NOMO-1 treated with dmso at 0.1 percent for 144 hours (cell line): ENCODE results near the gene RASL10B.

Experiments used
- DNase-seq: peaks from one replicate; lab custom pipeline; 2025; ENCODE audit not compliant: unreplicated experiment; lab: John Stamatoyannopoulos, UW

The RASL10B gene

DNA sequence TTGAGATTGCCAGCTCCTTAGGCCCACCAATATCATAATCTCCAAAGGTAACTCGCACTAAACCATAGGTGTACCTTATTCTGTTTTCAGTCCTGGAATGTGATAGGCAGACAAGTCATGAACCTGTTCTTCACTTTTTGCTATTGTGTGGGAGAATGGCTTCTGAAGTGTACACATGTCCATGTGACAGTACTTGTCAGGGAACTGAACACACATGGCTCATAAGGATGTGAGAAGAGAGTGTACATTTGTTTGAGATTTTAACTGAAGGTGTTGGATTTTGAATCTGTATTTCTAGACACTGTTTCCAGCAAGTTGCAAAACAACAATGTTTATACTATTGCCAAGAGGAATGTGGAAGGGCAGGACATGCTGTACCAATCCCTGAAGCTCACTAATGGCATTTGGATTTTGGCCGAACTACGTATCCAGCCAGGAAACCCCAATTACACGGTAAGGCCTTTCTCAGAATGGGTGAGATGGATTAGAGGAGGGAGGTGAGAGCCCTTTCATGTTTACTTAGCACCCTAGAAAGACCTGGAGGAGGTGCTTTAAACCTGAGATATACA is 14.5 kb upstream of the RASL10B start:
- DNase-seq, result no peak

DNA sequence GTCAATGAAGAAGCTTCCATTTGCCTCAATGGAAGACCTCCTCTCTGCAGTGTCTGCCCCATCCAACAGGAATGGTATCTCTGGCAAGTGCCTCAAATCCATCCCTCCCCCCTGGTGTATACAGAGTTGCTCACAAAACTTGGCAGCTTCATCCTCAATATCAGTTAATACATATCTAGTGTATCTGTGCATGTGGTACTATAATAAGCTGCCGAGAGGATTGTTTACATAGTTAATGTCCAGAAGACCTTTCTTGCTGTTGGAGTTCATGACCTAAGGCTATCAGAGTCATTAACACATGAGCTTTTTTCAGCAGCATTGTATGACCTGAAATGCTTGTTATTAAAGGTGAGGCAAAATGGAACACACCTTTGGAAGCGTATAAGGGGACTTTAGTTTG is 14.0 kb upstream of the RASL10B start:
- no peak for DNase-seq

DNA sequence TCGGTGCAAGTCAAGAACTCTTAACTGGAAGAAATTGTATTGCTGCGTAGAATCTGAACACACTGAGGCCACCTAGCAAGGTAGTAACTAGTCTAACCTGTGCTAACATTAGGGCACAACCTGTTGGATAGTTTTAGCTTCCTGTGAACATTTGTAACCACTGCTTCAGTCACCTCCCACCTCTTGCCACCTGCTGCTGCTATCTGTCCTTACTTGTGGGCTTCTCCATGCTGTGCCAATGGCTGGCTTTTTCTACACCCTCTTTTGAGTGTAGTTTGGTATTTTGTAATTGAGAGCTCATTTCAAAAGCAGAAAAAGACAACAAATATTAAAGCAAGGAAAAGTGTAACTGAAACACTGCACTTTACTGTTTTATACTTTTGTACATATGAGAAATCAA is 7.7 kb upstream of the RASL10B start:
- no peak for DNase-seq

DNA sequence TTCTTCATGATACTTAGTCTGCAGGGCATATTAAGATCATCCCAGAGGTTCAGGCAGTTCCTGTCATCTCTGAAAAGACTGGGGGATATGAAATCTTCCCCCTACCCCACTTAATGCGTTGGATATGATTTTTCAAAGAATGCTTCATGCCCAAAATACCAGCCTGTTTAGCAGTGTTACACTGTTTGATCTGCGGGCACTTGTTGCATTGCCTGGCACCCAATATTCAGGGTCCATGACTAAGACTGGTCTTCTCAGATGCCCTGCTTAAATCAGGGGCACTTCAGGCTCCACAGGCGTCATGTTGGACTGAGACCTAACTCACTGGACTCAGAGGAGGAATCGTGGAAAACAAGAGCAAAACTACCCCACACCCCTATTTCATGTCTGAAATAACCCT is 6.4 kb upstream of the RASL10B start:
- no peak for DNase-seq

DNA sequence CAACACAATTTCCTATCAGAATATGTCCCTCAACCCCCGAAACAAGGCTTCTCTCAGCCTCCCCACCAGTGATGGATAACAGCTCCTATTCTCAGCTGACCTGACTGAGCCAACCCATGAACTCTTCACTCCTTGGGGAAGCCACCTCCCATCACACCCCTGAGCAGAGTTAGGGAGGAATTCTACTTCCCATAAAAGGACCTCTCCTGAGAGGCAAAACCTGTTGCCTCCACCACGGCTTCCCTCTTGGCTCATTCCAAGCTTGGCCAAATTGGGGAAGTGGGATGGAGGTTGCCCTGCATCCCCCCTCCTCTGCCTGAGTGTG is 5.7 kb upstream of the RASL10B start:
- no peak for DNase-seq

DNA sequence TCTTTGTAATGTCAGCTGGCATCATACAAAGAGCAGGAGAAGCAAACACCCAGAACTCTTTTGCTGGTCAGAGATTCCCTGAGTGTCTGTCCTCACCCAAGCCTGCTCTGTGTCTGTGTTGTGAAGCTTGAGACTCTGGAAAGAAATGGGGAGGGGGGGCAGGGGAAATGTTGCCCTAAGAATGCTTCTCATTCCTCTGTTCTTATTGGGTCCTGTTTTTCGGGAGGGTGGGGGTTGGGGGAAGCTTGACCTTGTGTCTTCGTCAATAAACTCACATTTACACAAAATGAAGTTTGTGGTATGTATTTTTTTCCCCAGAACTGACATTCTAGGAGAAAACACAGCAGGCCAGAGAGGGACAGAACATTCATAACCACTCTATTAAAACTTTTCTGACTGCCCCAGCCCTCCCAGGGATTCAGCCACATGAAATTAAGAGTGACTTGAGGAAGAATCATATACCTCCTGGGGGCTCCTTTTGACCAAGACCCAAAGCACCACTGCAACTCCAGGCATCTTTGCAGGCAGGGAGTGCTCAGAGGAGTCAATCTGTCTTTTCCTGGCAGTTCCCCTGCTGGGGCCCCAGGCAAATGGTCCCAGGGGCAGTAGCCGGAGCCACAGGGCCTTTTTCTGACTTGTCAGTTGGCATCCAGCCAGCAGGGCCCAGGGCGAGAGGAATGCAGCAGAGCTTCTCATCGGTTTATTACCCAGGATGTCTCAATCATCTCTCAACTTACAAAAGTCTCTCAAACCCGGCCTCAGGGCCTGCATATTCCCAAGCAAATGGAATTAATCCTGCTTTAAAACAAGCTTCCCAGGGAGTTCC is 5.1 kb upstream of the RASL10B start:
- DNase-seq, result no peak

DNA sequence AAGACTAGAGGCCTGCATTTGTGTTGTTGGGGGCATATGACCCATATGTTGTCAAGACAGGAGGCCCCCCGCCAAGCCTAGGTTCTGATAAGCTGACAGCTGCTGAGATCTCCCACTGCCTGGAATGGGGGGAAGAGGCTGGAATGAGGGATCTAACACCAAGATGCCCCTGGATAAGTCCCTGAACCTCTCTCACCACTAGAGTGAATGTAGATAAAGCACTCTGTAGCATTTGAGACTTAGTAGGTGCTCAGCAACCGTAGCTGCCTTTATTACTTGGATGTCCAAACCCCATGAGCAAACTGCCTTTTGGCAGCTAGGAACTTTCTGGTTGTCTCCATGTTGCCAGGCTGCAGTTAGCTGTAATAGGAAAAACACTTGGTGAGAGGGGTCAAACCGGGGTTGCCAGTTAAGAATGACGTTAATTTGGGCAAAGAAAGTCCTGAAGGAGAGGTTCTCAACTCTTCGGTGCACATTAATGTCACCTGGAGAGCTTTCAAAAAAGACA is 4.4 kb upstream of the RASL10B start:
- DNase-seq, result no peak

DNA sequence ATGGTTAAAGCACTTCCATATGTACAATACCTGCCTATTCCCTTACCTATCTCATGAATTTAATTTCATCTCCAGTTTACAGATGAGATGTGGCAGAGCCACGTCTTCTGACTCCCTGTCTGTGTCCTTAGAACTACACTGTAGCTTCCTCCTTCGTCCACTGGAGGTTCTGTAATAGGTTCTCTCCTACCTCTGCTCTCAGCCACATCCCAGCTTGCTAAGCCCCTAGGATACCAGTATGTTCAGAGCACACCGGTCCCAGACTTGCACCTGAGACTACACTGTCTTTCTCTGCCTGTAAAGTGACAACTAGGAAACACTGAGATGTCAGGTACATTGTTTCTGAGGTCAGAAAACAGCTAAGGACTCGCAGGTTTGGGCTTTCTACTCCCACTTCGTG is 3.8 kb upstream of the RASL10B start:
- DNase-seq, result no peak

DNA sequence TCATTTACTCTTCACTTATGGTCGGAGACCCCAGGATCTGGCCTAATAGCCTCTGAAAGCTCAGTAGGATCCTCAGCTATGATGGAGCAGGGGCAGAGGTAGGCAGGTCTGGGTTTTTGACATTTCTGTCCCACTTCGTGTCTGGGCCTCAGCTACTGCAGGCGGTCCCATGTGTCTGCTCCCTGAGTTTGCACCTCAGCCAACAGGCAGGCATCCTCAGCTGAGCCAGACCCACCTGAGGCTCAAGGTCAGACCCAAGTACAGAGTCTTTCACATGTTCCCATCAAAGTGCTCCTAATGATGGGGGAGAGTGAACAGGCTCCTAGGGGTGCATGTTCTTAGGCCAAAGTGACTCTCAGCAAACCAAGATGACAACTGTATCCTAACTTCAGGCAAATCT is 2.9 kb upstream of the RASL10B start:
- DNase-seq, result no peak

DNA sequence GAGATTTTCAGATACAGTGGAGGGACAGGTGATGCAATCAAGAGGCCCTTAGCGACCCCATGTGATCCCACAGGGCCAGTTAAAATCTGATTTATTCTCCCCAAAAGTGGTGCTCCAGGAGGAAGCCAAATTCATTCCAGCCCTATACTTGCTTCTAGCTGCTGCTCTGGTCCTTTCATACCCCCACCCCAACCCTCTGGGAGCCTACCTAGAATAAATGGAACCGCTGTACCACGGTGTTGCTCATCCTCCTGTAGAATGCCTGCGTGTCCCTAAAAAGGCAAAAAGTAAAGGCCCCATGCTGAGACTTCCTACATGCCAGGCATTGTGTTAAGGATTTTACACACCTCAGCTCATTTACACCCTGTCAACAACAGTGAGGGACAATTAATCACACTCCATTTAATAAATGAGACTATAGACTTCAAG is 2.0 kb upstream of the RASL10B start:
- DNase-seq, result no peak

DNA sequence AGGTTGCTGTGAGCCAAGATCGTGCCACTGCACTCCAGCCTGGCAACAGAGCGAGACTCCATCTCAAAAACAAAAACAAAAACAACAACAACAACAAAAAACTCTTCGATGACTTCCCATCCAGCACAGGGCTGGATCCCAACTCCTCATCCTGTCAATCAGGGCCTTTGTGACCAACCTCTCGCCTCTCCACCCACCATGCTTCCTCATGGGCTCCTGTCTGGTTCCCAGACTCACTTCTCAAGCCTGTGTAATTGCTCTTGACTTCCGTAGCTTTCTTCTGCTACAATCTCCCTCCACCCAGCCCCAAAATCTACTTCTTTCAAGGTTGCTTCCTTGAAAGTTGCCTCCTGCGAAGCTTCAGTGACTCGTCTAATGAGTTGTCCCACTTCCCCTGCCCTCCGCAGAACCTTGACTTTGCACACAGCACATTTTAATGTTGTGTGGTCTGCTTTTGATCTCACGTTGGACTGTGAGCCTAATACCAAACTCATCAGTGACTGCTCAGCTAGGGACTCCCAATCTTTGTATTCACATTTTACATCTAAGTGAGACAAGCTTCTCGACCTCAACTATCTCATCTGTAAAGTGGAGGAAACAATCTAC is 936 bp upstream of the RASL10B start:
- DNase-seq, result no peak

DNA sequence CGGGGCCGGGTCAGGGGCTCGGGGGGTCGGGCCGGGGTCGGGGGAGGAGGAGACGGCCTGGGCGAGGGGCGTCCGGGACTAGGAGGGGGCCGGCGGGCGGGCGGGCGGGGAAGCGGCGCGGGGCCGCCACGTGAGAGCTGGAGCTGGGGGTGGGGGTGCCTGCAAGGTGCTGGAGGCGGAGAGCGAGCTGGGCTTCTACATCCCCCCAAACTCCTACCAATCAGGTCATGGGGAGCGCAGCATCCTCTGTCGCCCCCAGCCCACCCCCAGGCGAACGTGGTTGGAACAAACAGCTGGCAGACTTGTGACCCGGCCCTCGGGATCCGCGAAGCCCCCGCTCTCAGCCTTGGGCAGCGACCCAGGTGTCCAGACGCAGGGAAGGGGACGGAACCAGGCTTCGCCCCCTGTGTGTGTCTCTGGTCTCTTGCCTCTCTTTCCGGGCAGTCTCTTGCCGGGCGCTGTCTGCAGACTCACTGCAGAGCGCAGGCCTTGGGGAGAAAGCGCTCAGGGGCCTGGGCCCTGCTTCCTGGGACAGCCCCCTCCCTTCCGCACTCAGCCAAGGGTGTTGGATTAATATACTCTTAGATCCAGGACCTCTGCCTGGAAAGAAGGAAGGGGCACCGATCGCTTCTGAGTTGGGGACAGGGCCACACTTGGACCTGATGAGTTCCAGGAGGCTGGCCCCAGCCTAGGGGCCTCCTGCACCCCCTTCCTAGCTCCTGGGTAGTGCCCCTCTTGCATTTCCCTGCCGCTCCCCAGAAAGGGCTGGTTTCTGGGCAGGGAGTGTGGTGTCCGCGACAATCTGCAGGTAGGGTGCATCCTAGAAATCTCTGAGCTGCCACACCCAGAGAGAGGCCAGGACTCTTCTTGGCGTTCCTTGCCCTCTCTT is 722 bp downstream of the RASL10B start:
- no peak for DNase-seq

DNA sequence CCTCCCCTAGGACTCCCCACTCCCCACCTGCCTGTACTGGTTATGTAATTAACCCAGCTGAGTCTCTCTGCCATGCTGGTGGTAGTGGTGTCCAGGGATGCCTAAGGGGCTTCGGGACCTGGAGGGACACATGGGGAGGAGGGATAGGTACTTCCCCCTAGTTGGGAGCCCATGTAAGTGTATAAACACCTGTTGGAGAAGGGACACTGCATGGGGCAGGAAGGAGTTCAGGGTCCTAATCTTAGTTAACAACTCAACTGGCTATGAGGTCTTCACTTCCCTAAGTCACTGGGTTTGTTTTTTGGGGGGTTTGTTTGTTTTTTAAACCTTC is 1.3 kb downstream of the RASL10B start:
- no peak for DNase-seq

DNA sequence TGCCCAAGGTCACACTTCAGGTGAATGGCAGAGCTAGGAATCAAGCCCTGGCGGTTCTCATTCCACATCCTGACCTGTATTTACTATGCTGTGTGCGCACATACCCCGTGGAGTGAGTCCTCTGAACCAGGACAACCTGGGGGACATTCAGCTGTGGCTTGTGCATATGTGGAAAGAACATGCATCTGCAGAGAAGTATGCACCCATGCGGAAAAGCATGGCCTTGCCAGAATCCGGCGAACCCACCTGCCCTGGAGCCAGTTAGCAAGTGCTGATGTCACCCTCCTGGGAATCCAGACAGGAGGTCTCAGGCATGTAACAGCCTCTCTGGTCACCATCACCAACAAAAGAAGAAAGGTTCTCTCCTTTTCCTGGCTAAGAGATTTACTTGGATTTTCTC is 1.9 kb downstream of the RASL10B start:
- DNase-seq, result no peak

DNA sequence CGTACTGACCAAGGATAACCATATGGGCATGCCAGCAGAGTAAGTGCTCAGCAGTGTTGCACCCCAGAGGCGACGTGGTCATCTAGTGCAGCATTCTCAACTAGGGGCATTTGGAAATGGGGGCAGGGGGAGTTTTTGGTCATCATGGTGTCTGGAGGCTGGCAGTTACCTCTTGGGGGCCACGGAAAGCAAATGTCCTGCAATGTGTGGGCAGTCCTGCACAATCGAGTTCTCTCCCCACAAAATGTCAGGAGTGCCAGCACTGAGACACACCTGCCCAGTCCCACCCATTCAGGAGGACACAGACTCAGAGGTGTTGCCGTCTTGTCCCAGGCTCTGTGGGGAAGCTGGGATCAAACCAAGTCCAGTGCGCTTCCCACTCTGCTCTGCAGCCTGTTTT is 3.0 kb downstream of the RASL10B start:
- DNase-seq, result no peak

DNA sequence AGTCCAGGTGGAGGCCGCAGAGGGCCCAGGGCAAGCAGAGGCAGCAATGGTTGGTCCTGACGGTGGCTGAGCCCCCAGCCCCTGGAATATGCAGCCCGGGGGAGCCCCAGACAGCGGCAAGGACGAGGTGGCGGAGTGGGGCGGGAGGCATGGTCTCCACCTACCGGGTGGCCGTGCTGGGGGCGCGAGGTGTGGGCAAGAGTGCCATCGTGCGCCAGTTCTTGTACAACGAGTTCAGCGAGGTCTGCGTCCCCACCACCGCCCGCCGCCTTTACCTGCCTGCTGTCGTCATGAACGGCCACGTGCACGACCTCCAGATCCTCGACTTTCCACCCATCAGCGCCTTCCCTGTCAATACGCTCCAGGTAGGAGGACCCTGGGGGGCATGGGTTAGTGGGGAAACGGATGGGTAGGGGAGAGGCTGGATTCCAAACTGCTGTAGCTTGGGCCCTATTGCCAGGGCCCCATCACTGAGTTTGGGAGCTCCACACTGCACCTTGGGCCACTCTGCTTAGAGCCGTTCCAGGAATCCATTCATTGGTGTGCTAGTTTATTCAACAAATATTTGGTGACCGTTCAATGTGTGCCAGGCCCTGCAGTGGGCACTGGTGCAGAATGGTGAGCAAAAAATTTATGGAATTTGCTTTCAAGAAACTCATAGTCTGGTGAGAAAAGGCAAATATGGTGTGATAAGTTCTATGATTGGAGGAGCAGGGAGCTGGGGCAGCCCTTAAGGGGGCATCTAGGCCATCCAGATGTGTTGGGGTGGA is 3.8 kb downstream of the RASL10B start:
- DNase-seq, result no peak

DNA sequence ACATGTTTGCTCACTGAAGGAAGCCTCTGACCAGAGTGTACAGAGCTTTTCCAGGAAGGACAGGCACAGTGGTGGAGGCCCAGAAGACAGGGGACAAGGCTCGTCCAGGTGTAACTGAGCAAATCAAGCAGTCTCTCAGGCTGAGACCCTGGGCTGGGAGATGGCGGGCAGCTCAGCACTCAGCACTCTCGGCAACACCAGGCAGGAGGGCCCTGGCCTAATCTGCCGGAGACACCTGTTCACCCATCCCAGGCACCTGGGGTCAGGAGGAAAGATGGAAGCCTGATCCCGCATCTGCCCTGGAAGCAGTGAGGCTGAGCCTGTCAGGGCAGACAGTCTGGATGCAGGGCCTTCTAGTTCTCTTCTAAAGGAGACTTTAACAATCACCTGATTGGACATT is 4.8 kb downstream of the RASL10B start:
- no peak for DNase-seq

DNA sequence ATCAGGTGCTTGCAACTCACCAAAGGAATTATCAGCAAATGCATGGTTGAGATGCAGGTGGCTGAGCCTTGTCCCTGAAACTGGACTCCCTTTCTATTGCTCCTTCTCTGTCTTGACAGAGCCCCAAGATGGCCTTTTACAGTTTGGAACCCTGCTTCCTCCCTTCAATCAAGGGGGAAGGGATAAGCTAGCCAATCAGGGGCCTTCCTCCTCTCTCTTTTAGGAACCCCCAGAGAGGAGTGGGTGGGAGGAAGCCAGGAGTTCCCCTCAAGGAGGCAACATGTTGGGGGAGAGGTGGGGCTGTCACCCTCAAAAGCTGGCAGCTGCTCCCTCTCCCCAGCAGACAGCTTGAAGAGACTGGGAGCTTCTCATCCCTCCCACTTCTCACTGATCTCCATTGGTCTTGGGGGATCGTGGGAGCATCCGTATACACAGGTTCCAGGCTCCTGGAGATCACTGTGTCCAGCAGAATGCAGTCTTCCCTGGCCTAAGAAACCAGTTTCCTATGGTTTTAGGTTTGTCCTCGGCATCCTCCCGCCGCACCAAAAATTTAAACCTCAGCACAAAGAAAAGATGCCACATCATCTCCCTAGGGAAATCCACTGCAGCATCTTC is 7.2 kb downstream of the RASL10B start:
- DNase-seq, result no peak

DNA sequence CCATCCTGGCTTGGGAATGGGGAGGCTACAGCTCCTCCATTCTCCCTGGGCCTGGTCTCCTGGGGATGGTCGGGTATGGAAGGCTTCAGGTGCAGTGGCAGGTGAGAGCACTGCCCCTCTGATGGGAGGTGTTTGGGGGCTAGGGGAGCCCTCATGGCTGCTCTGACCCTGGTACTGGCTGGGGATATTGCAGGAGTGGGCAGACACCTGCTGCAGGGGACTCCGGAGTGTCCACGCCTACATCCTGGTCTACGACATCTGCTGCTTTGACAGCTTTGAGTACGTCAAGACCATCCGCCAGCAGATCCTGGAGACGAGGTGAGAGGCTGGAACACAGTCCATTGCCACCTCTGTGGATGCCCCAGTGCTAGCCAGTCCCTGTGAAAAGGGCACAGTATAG is 8.8 kb downstream of the RASL10B start:
- DNase-seq, result no peak
